ENCODE results near the gene TECPR1. TPM values are rescaled to one million over a fixed set of nuclear protein-coding genes. Genes with fewer than 3 reads are reported as not detected.

TECPR1 gene
- total RNA-seq, 1 experiment from 2014 or later = 21.5 TPM

DNA sequence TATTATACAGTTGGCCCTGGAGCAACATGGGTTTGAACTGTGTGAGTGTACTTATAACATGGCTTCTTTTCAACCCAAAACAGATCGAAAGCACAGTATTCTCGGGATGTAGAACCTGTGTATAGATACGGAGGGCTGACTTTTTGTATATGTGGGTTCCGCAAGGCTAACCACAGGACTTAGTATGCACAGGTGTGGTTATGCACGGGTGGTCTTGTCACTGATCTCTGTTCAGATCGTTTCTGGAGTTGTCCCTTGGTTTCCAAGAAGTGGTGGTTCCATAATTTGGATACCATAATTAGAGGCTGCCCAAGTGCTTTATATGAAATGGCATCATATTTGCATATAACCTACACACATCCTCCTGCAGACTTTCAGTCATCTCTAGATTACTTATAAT lies 51.7 kb downstream of the TECPR1 start (continued):
- TF ChIP-seq, protein P1, sequence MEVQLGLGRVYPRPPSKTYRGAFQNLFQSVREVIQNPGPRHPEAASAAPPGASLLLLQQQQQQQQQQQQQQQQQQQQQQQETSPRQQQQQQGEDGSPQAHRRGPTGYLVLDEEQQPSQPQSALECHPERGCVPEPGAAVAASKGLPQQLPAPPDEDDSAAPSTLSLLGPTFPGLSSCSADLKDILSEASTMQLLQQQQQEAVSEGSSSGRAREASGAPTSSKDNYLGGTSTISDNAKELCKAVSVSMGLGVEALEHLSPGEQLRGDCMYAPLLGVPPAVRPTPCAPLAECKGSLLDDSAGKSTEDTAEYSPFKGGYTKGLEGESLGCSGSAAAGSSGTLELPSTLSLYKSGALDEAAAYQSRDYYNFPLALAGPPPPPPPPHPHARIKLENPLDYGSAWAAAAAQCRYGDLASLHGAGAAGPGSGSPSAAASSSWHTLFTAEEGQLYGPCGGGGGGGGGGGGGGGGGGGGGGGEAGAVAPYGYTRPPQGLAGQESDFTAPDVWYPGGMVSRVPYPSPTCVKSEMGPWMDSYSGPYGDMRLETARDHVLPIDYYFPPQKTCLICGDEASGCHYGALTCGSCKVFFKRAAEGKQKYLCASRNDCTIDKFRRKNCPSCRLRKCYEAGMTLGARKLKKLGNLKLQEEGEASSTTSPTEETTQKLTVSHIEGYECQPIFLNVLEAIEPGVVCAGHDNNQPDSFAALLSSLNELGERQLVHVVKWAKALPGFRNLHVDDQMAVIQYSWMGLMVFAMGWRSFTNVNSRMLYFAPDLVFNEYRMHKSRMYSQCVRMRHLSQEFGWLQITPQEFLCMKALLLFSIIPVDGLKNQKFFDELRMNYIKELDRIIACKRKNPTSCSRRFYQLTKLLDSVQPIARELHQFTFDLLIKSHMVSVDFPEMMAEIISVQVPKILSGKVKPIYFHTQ (CRISPR knock-in tag; IDR thresholded peaks at IDR 0.05) = no peak
- TF ChIP-seq ESRRA (CRISPR knock-in tag; IDR thresholded peaks at IDR 0.05; ENCODE audit: borderline replicate concordance) (no peak), JAZF1 (CRISPR knock-in tag; IDR thresholded peaks at IDR 0.05) (no peak), CREB1 (CRISPR knock-in tag; IDR thresholded peaks at IDR 0.05) (no peak)
- TF ChIP-seq, protein P2, sequence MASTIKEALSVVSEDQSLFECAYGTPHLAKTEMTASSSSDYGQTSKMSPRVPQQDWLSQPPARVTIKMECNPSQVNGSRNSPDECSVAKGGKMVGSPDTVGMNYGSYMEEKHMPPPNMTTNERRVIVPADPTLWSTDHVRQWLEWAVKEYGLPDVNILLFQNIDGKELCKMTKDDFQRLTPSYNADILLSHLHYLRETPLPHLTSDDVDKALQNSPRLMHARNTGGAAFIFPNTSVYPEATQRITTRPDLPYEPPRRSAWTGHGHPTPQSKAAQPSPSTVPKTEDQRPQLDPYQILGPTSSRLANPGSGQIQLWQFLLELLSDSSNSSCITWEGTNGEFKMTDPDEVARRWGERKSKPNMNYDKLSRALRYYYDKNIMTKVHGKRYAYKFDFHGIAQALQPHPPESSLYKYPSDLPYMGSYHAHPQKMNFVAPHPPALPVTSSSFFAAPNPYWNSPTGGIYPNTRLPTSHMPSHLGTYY (CRISPR knock-in tag; IDR thresholded peaks at IDR 0.05) = no peak

DNA sequence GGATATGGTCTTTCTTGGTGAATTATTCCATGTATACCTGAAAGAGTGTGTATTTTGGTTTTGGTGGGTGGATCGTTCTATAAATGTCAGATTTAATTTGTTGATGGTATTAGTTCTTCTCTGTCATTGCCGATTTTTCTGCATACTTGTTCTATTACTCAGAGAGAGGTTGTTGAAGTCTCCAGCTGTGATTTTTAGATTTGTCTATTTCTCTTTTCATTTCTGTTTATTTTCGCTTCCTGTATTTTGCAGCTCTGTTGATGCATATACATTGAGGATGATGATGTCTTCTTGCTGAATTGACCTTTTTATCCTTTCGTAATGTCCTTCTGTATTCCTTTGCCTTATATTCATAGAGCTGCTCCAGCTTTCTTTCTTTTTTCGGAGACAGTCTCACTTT lies 52.9 kb downstream of the TECPR1 start:
- Mint-ChIP-seq H3K27ac (no peak overlapping the region), H3K9me3 (no peaks in the 10 kb centered on the region), H3K27me3 (ENCODE audit: low read depth) (no peaks in the 10 kb centered on the region), H3K4me1 (no peaks in the 10 kb centered on the region), H3K36me3 (peaks cover 2% of the 10 kb centered on the region; the same call in 1 of the 2 replicates), H3K4me3 (no peak overlapping the region)
- CTCF ChIA-PET = interaction anchor here (0.6 to 2.3 kb wide), 3 partner anchors 58 to 186 kb away, joined by 3 to 12 read pairs (median 5); no protein-coding TSS in a partner anchor
- POLR2A ChIA-PET = no interaction called here
- ATAC-seq (no peak), DNase-seq (ENCODE audit: low spot score) (no peak)
- TF ChIP-seq, protein P3, sequence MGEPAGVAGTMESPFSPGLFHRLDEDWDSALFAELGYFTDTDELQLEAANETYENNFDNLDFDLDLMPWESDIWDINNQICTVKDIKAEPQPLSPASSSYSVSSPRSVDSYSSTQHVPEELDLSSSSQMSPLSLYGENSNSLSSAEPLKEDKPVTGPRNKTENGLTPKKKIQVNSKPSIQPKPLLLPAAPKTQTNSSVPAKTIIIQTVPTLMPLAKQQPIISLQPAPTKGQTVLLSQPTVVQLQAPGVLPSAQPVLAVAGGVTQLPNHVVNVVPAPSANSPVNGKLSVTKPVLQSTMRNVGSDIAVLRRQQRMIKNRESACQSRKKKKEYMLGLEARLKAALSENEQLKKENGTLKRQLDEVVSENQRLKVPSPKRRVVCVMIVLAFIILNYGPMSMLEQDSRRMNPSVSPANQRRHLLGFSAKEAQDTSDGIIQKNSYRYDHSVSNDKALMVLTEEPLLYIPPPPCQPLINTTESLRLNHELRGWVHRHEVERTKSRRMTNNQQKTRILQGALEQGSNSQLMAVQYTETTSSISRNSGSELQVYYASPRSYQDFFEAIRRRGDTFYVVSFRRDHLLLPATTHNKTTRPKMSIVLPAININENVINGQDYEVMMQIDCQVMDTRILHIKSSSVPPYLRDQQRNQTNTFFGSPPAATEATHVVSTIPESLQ (CRISPR knock-in tag; IDR thresholded peaks at IDR 0.05) = no peak
- TF ChIP-seq, protein P4, sequence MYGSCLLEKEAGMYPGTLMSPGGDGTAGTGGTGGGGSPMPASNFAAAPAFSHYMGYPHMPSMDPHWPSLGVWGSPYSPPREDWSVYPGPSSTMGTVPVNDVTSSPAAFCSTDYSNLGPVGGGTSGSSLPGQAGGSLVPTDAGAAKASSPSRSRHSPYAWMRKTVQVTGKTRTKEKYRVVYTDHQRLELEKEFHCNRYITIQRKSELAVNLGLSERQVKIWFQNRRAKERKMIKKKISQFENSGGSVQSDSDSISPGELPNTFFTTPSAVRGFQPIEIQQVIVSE (CRISPR knock-in tag; IDR thresholded peaks at IDR 0.05; ENCODE audit: borderline replicate concordance) = no peak
- no peak for TF ChIP-seq ZNF219 (CRISPR knock-in tag; IDR thresholded peaks at IDR 0.05; ENCODE audit: borderline replicate concordance)
- TF ChIP-seq PRRX2 (CRISPR knock-in tag; IDR thresholded peaks at IDR 0.05) = no peak
- TF ChIP-seq, protein P1 (CRISPR knock-in tag; IDR thresholded peaks at IDR 0.05) = no peak
- TF ChIP-seq ZNF671 (CRISPR knock-in tag; IDR thresholded peaks at IDR 0.05) = no peak
- TF ChIP-seq ZNF423 (CRISPR knock-in tag; IDR thresholded peaks at IDR 0.05) = no peak
- TF ChIP-seq, protein P5, sequence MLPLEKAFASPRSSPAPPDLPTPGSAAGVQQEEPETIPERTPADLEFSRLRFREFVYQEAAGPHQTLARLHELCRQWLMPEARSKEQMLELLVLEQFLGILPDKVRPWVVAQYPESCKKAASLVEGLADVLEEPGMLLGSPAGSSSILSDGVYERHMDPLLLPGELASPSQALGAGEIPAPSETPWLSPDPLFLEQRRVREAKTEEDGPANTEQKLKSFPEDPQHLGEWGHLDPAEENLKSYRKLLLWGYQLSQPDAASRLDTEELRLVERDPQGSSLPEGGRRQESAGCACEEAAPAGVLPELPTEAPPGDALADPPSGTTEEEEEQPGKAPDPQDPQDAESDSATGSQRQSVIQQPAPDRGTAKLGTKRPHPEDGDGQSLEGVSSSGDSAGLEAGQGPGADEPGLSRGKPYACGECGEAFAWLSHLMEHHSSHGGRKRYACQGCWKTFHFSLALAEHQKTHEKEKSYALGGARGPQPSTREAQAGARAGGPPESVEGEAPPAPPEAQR (CRISPR knock-in tag; IDR thresholded peaks at IDR 0.05) = no peak
